ENCODE data around the gene HES6.

The HES6 gene

GRCh38 chr2:238233625-238234024 is 6.2 kb downstream of the HES6 start:
- DNase-seq (ENCODE audit: low spot score), result no peak

- no peak for DNase-seq (ENCODE audit: low spot score)
Measured at GRCh38 chr2:238231809-238232208, 8.0 kb downstream of the HES6 start.

- DNase-seq (ENCODE audit: low spot score), result no peak
Measured at GRCh38 chr2:238231251-238231793, 8.5 kb downstream of the HES6 start.

GRCh38 chr2:238230699-238231098 is 9.1 kb downstream of the HES6 start:
- DNase-seq (ENCODE audit: low spot score), result no peak

- DNase-seq (ENCODE audit: low spot score), result no peak
Measured at GRCh38 chr2:238228700-238229099, 11.1 kb downstream of the HES6 start.

GRCh38 chr2:238227587-238228032 is 12.2 kb downstream of the HES6 start:
- no peak for DNase-seq (ENCODE audit: low spot score)

- no peak for DNase-seq (ENCODE audit: low spot score)
Measured at GRCh38 chr2:238226698-238227586, 12.9 kb downstream of the HES6 start.

GRCh38 chr2:238225911-238226697 is 13.7 kb downstream of the HES6 start:
- DNase-seq (ENCODE audit: low spot score), result no peak

GRCh38 chr2:238225121-238225520 is 14.7 kb downstream of the HES6 start:
- DNase-seq (ENCODE audit: low spot score), result no peak

- DNase-seq (ENCODE audit: low spot score), result no peak
Measured at GRCh38 chr2:238224356-238225035, 15.3 kb downstream of the HES6 start.

GRCh38 chr2:238220892-238221521 is 18.8 kb downstream of the HES6 start:
- no peak for DNase-seq (ENCODE audit: low spot score)

GRCh38 chr2:238220274-238220891 is 19.5 kb downstream of the HES6 start:
- DNase-seq (ENCODE audit: low spot score), result no peak

- DNase-seq (ENCODE audit: low spot score), result no peak
Measured at GRCh38 chr2:238216651-238217184, 23.1 kb downstream of the HES6 start.

GRCh38 chr2:238207006-238207405 is 32.8 kb downstream of the HES6 start:
- DNase-seq (ENCODE audit: low spot score), result no peak

- DNase-seq (ENCODE audit: low spot score), result no peak
Measured at GRCh38 chr2:238203973-238204683, 35.7 kb downstream of the HES6 start.

GRCh38 chr2:238203094-238203972 is 36.5 kb downstream of the HES6 start, which contains the start of gene ILKAP:
Gene ILKAP, minus strand, starts transcription at chr2:238203695. Its CDS starts 142 bp downstream, at chr2:238203553.
- peak; percentile 94 for DNase-seq (ENCODE audit: low spot score)

GRCh38 chr2:238202326-238203093 is 37.3 kb downstream of the HES6 start:
- no peak for DNase-seq (ENCODE audit: low spot score)

GRCh38 chr2:238190445-238190844 is 49.4 kb downstream of the HES6 start:
- no peak for DNase-seq (ENCODE audit: low spot score)
